Cardiac muscle cell (in vitro differentiated cells and primary cell): ENCODE measurements around the gene JMY. TPM values are rescaled to one million over a fixed set of nuclear protein-coding genes. Genes with fewer than 3 reads are reported as not detected.
A peak's percentile ranks its signal among the peaks of the same experiment; 100 is the strongest.

Experiments used
- DNase-seq, 2 donors: peaks; one replicate each; pipeline versions ENCODE4 v3.0.0 to v3.0.0-alpha.2; 2010 to 2017; ENCODE audit warnings: low read depth in 1 of 2, low spot score in 1 of 2
- H3K27ac ChIP-seq: fragments of 200-600 bp; sonication (generic); 2 replicates; pipeline ENCODE4 v1.5.1; 2016
- H3K27me3 ChIP-seq: fragments of 200-600 bp; sonication (generic); 2 replicates; pipeline ENCODE4 v1.6.0; 2016; ENCODE audit warnings: control low read depth
- H3K36me3 ChIP-seq: fragments of 200-600 bp; sonication (generic); 2 replicates; pipeline ENCODE4 v1.5.1; 2016; ENCODE audit warnings: control low read depth
- H3K4me1 ChIP-seq: fragments of 200-600 bp; sonication (generic); 2 replicates; pipeline ENCODE4 v1.8.1; 2017; ENCODE audit warnings: low read depth, mild to moderate bottlenecking, mixed run types
- H3K4me3 ChIP-seq: fragments of 200-600 bp; sonication (generic); 2 replicates; pipeline ENCODE4 v1.5.1; 2016; ENCODE audit warnings: mild to moderate bottlenecking
- H3K9me3 ChIP-seq: fragments of 200-600 bp; sonication (generic); 2 replicates; pipeline ENCODE4 v1.5.1; 2017; ENCODE audit warnings: low read depth, mild to moderate bottlenecking, control low read depth
- polyA plus RNA-seq: library from polyadenylated mRNA; unstranded; fragments of >200 nt; fragmentation: Nextera tagmentation; extraction: Ambion mirVana; gene quantifications from 2 replicates; pipeline ENCODE4 v1.2.1, GENCODE V29; 2016
- total RNA-seq: library from RNA; depleted of rRNA; stranded (reverse); fragments of >200 nt; gene quantifications from 2 replicates; pipeline ENCODE4 v1.2.3, GENCODE V29; 2016
- TF ChIP-seq, protein P1 (sequence below): IDR thresholded peaks from 2 replicates; pipeline ENCODE4 v1.5.1; 2012; ENCODE audit warnings: low read depth, mild to moderate bottlenecking, low read length

The JMY gene
- total and polyA plus RNA-seq, 2 experiments from 2014 or later: 6.3 to 23.0 TPM

DNA sequence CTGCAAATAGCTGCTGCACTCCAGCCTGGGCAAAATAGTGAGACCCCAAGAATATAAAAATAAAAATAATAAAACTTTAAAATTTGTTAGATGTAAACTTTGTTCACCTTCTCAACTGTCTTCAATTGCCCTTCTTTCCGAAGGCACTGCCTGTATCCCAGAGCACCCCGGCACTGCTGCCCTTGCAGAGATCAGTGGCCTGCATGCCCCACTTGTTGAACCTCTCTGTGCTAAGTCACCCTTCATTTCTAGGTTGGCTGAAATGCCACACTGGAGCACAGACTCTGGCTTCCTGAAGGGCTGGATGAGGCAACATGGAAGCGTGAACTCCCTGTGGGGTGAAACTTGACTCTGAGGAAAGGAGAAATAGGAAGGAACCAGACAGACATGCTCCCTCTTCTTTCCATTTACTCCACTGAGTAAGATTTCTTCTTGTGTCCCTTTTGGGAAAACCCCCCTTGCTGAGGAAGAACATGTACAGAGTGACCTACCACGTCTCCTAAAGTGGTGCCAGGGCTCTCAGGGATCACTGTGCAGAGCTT is 8.4 kb upstream of the JMY start:
- TF ChIP-seq, protein P1, sequence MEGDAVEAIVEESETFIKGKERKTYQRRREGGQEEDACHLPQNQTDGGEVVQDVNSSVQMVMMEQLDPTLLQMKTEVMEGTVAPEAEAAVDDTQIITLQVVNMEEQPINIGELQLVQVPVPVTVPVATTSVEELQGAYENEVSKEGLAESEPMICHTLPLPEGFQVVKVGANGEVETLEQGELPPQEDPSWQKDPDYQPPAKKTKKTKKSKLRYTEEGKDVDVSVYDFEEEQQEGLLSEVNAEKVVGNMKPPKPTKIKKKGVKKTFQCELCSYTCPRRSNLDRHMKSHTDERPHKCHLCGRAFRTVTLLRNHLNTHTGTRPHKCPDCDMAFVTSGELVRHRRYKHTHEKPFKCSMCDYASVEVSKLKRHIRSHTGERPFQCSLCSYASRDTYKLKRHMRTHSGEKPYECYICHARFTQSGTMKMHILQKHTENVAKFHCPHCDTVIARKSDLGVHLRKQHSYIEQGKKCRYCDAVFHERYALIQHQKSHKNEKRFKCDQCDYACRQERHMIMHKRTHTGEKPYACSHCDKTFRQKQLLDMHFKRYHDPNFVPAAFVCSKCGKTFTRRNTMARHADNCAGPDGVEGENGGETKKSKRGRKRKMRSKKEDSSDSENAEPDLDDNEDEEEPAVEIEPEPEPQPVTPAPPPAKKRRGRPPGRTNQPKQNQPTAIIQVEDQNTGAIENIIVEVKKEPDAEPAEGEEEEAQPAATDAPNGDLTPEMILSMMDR: no peak
- H3K9me3 ChIP-seq: no peaks in the 10 kb centered on the region
- H3K36me3 ChIP-seq: no peaks in the 10 kb centered on the region
- no peaks in the 10 kb centered on the region for H3K4me1 ChIP-seq
- no peak overlapping the region for H3K4me3 ChIP-seq
- H3K27me3 ChIP-seq: no peaks in the 10 kb centered on the region
- no peak for DNase-seq
- H3K27ac ChIP-seq: no peak overlapping the region

GRCh38 chr5:79229357-79230174 is 6.4 kb upstream of the JMY start:
- Histone ChIP-seq H3K27ac (no peak overlapping the region), H3K27me3 (no peaks in the 10 kb centered on the region), H3K9me3 (no peaks in the 10 kb centered on the region), H3K4me3 (no peak overlapping the region), H3K4me1 (no peaks in the 10 kb centered on the region), H3K36me3 (no peaks in the 10 kb centered on the region)
- TF ChIP-seq, protein P1: no peak
- no peak for DNase-seq

DNA sequence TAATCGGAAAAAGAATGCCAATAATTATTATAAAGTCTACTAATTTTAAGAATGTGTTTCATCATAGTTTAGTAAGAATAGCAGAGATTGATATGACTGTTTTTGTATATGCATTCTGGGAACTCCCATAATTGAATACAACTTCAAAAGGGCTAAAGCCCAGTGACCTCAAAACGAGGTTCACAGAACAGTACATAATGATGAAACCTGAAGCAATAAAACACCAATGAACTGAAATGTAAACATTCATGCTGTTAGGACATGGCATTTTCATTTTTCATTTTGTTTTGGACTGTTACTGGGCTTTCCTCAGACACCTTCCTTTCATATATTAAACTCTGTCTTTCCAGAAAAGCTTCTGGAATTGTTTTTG is 684 bp upstream of the JMY start:
- no peaks in the 10 kb centered on the region for H3K27me3 ChIP-seq
- H3K4me1 ChIP-seq: peaks cover 6% of the 10 kb centered on the region
- peak in 1 of 2 donors; percentile 58 for DNase-seq
- H3K9me3 ChIP-seq: no peaks in the 10 kb centered on the region
- no peaks in the 10 kb centered on the region for H3K36me3 ChIP-seq
- H3K4me3 ChIP-seq: peak overlapping the region; percentile 82
- H3K27ac ChIP-seq: peak overlapping the region; percentile 57
- TF ChIP-seq, protein P1: no peak

DNA sequence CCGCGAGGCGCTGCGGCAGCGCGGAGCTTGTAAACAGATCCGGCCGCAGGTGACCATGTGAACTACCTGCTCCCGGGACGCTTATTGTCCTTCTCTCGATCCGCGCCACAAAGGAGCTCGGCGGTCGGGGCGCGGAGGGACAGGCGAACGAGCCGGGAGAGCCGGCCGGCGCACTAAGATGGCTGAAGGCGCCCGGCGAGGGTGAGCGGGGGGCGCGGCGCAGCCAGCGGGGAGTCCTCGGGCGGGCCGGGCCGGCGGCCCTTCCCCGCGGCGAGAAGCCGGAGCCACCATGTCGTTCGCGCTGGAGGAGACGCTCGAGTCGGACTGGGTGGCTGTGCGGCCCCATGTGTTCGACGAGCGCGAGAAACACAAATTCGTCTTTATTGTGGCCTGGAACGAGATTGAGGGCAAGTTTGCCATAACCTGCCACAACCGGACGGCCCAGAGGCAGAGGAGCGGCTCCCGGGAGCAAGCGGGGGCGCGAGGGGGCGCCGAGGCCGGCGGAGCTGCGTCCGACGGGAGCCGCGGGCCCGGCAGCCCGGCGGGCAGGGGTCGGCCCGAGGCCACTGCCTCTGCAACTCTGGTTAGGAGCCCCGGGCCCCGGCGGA is 535 bp downstream of the JMY start:
- H3K4me3 ChIP-seq: peak overlapping the region; percentile 82
- TF ChIP-seq, protein P1: no peak
- peaks cover 8% of the 10 kb centered on the region for H3K4me1 ChIP-seq
- H3K27me3 ChIP-seq: no peaks in the 10 kb centered on the region
- DNase-seq: peak; percentile 31 to 73
- no peaks in the 10 kb centered on the region for H3K36me3 ChIP-seq
- H3K9me3 ChIP-seq: no peaks in the 10 kb centered on the region
- H3K27ac ChIP-seq: peak overlapping the region; percentile 92

- DNase-seq: peak; percentile 43 to 54
- TF ChIP-seq, protein P1: no peak
- H3K4me3 ChIP-seq: peak overlapping the region; percentile 82
- H3K4me1 ChIP-seq: peaks cover 14% of the 10 kb centered on the region
- no peaks in the 10 kb centered on the region for H3K27me3 ChIP-seq
- no peaks in the 10 kb centered on the region for H3K36me3 ChIP-seq
- no peaks in the 10 kb centered on the region for H3K9me3 ChIP-seq
- peak overlapping the region; percentile 92 for H3K27ac ChIP-seq
These were observed 1.2 kb downstream of the JMY start for GRCh38 chr5:79236970-79237739.
